ENCODE measurements around the gene VENTX. TPM values are rescaled to one million over a fixed set of nuclear protein-coding genes. Genes with fewer than 3 reads are reported as not detected.

The VENTX gene
- polyA plus RNA-seq, 1 donor (not counting 4 experiments of a cell fraction or from before 2014, with no cell fraction given) = not detected

DNA sequence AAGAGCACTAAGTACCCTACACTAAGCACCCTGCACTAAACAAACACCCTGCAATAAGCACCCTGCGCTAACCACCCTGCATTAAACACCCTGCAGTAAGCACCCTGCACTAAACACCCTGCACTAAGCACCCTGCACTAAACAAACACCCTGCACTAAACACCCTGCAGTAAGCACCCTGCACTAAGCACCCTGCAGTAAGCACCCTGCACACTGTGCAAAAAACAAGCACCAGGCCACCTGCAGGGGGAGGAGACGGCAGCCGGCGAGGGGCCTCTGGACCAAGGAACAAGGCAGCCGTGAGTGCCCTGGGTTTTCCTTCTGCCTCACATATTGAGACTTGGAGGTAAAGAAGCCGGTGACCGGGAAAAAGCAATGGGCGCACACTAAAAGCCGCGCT lies 47.4 kb upstream of the VENTX start:
- dilution Hi-C loops (cut with MboI; ENCODE audit: extremely low pct_ligation_motif_present, low sequenced_read_pairs) = no loop called here
- no peak overlapping the region for H2AFZ ChIP-seq (ENCODE audit: control insufficient read depth, low read length)
- no peaks in the 10 kb centered on the region for H3K9me1 ChIP-seq (ENCODE audit: control insufficient read depth, extremely low read depth, insufficient read depth, low read length)
- no peak overlapping the region for H3K4me2 ChIP-seq (ENCODE audit: control insufficient read depth, extremely low read depth, insufficient read depth, low read depth, low read length)
- no peak overlapping the region for H3K4me3 ChIP-seq (ENCODE audit: control insufficient read depth in 2 of 3, extremely low read depth in 1 of 3, insufficient read depth in 2 of 3, low read depth in 1 of 3, low read length in 3 of 3)
- no peak overlapping the region for H3K27ac ChIP-seq (ENCODE audit: control insufficient read depth, insufficient read depth, low read length)
- no peak for DNase-seq (ENCODE audit: low read depth, low spot score)
- H3K36me3 ChIP-seq (ENCODE audit: control insufficient read depth in 2 of 2, extremely low read depth in 1 of 2, insufficient read depth in 2 of 2, low read length in 2 of 2) = no peaks in the 10 kb centered on the region
- H3K79me2 ChIP-seq (ENCODE audit: control insufficient read depth, insufficient read depth, low read length) = no peaks in the 10 kb centered on the region
- H3K27me3 ChIP-seq (ENCODE audit: control insufficient read depth, extremely low read depth, insufficient read depth, low read length) = no peaks in the 10 kb centered on the region
- H3K9ac ChIP-seq (ENCODE audit: control insufficient read depth, extremely low read depth, insufficient read depth, low read length) = no peak overlapping the region
- FAIRE-seq = no peak
- no peaks in the 10 kb centered on the region for H3K4me1 ChIP-seq (ENCODE audit: control insufficient read depth, extremely low read depth, insufficient read depth, low read length)
- H4K20me1 ChIP-seq (ENCODE audit: control insufficient read depth, extremely low read depth, insufficient read depth, low read length) = no peaks in the 10 kb centered on the region
- no peak for TF ChIP-seq EZH2 (IDR thresholded peaks at IDR 0.05; ENCODE audit: low read length)
- no peaks in the 10 kb centered on the region for H3K9me3 ChIP-seq (ENCODE audit: control insufficient read depth, low read depth, low read length)

DNA sequence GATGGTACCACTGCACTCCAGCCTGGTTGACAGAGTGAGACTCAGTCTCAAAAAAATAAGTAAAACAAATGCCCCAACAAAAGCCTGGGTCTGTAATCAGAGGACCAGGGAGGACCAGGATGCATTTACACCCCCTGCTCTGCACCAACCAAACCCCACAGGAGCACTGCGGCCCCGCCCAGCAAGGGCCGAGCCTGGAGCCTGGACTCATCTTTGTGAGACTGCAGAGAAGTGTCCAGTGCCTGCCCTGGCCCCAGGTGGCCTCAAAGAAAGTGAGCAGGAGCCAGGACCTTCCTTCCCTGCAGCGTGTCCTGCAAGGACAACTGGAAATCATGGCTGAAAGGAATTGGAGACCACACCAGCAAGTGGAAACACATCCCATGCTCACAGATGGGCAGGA lies 46.0 kb upstream of the VENTX start:
- FAIRE-seq = no peak
- no peak overlapping the region for H3K4me3 ChIP-seq (ENCODE audit: control insufficient read depth in 2 of 3, extremely low read depth in 1 of 3, insufficient read depth in 2 of 3, low read depth in 1 of 3, low read length in 3 of 3)
- no peaks in the 10 kb centered on the region for H3K36me3 ChIP-seq (ENCODE audit: control insufficient read depth in 2 of 2, extremely low read depth in 1 of 2, insufficient read depth in 2 of 2, low read length in 2 of 2)
- no peaks in the 10 kb centered on the region for H4K20me1 ChIP-seq (ENCODE audit: control insufficient read depth, extremely low read depth, insufficient read depth, low read length)
- no peaks in the 10 kb centered on the region for H3K9me1 ChIP-seq (ENCODE audit: control insufficient read depth, extremely low read depth, insufficient read depth, low read length)
- dilution Hi-C loops (cut with MboI; ENCODE audit: extremely low pct_ligation_motif_present, low sequenced_read_pairs) = no loop called here
- H3K9me3 ChIP-seq (ENCODE audit: control insufficient read depth, low read depth, low read length) = no peaks in the 10 kb centered on the region
- H3K27ac ChIP-seq (ENCODE audit: control insufficient read depth, insufficient read depth, low read length) = no peak overlapping the region
- no peaks in the 10 kb centered on the region for H3K27me3 ChIP-seq (ENCODE audit: control insufficient read depth, extremely low read depth, insufficient read depth, low read length)
- no peak overlapping the region for H3K4me2 ChIP-seq (ENCODE audit: control insufficient read depth, extremely low read depth, insufficient read depth, low read depth, low read length)
- TF ChIP-seq, protein P1, sequence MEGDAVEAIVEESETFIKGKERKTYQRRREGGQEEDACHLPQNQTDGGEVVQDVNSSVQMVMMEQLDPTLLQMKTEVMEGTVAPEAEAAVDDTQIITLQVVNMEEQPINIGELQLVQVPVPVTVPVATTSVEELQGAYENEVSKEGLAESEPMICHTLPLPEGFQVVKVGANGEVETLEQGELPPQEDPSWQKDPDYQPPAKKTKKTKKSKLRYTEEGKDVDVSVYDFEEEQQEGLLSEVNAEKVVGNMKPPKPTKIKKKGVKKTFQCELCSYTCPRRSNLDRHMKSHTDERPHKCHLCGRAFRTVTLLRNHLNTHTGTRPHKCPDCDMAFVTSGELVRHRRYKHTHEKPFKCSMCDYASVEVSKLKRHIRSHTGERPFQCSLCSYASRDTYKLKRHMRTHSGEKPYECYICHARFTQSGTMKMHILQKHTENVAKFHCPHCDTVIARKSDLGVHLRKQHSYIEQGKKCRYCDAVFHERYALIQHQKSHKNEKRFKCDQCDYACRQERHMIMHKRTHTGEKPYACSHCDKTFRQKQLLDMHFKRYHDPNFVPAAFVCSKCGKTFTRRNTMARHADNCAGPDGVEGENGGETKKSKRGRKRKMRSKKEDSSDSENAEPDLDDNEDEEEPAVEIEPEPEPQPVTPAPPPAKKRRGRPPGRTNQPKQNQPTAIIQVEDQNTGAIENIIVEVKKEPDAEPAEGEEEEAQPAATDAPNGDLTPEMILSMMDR (optimal IDR thresholded peaks at IDR 0.05 in 1 of 3, IDR thresholded peaks at IDR 0.05 in 1 of 3, conservative IDR thresholded peaks at IDR 0.05 in 1 of 3; ENCODE audit: extremely low read depth in 1 of 3, insufficient read depth in 2 of 3, low read length in 3 of 3) = no peak
- no peak for TF ChIP-seq EZH2 (IDR thresholded peaks at IDR 0.05; ENCODE audit: low read length)
- no peaks in the 10 kb centered on the region for H3K4me1 ChIP-seq (ENCODE audit: control insufficient read depth, extremely low read depth, insufficient read depth, low read length)
- no peak overlapping the region for H2AFZ ChIP-seq (ENCODE audit: control insufficient read depth, low read length)
- DNase-seq (ENCODE audit: low read depth, low spot score) = no peak
- no peaks in the 10 kb centered on the region for H3K79me2 ChIP-seq (ENCODE audit: control insufficient read depth, insufficient read depth, low read length)
- no peak overlapping the region for H3K9ac ChIP-seq (ENCODE audit: control insufficient read depth, extremely low read depth, insufficient read depth, low read length)

DNA sequence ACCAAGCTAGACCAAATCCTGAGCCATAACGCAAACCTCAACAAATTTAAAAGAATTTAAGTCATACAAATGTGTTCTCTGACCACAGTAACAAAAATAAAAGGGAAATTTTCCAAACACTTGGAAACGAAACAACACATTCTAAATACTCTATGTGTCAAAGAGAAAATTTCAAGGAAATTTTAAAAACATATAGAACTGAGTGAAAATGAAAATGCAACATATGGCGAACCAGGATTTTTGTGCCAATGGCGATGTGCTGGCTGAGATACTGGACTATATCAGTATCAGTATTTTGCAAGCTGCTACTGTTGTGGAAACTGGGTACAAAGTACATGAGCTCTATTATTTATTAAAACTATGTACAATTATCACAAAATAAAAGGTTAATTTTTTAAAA lies 43.5 kb upstream of the VENTX start:
- dilution Hi-C loops (cut with MboI; ENCODE audit: extremely low pct_ligation_motif_present, low sequenced_read_pairs) = no loop called here
- TF ChIP-seq, protein P1 (optimal IDR thresholded peaks at IDR 0.05 in 1 of 3, IDR thresholded peaks at IDR 0.05 in 1 of 3, conservative IDR thresholded peaks at IDR 0.05 in 1 of 3; ENCODE audit: extremely low read depth in 1 of 3, insufficient read depth in 2 of 3, low read length in 3 of 3) = no peak
- no peak for TF ChIP-seq EZH2 (IDR thresholded peaks at IDR 0.05; ENCODE audit: low read length)
- Histone ChIP-seq H4K20me1 (ENCODE audit: control insufficient read depth, extremely low read depth, insufficient read depth, low read length) (no peaks in the 10 kb centered on the region), H3K9me3 (ENCODE audit: control insufficient read depth, low read depth, low read length) (no peaks in the 10 kb centered on the region), H2AFZ (ENCODE audit: control insufficient read depth, low read length) (no peak overlapping the region), H3K4me2 (ENCODE audit: control insufficient read depth, extremely low read depth, insufficient read depth, low read depth, low read length) (no peak overlapping the region), H3K79me2 (ENCODE audit: control insufficient read depth, insufficient read depth, low read length) (no peaks in the 10 kb centered on the region), H3K9ac (ENCODE audit: control insufficient read depth, extremely low read depth, insufficient read depth, low read length) (no peak overlapping the region), H3K36me3 (ENCODE audit: control insufficient read depth in 2 of 2, extremely low read depth in 1 of 2, insufficient read depth in 2 of 2, low read length in 2 of 2) (no peaks in the 10 kb centered on the region), H3K27ac (ENCODE audit: control insufficient read depth, insufficient read depth, low read length) (no peak overlapping the region), H3K4me1 (ENCODE audit: control insufficient read depth, extremely low read depth, insufficient read depth, low read length) (no peaks in the 10 kb centered on the region), H3K9me1 (ENCODE audit: control insufficient read depth, extremely low read depth, insufficient read depth, low read length) (no peaks in the 10 kb centered on the region), H3K27me3 (ENCODE audit: control insufficient read depth, extremely low read depth, insufficient read depth, low read length) (no peaks in the 10 kb centered on the region), H3K4me3 (ENCODE audit: control insufficient read depth in 2 of 3, extremely low read depth in 1 of 3, insufficient read depth in 2 of 3, low read depth in 1 of 3, low read length in 3 of 3) (no peak overlapping the region)
- FAIRE-seq (no peak), DNase-seq (ENCODE audit: low read depth, low spot score) (no peak)
